Endothelial cell of umbilical vein (primary cell): Measurements from ENCODE around the gene OSBPL9. TPM values are rescaled to one million over a fixed set of nuclear protein-coding genes. Genes with fewer than 3 reads are reported as not detected.

Experiments used
- BruUV-seq: library from RNA; stranded (reverse); fragments of 400-500 nt; replicated peaks from 2 replicates; lab custom pipeline; 2021; lab: Mats Ljungman, UMichigan
- CTCF ChIA-PET: fragments of 300-600, 350-600 bp; sonication (Branson Sonifier 250); formaldehyde crosslinking; loops from one replicate; lab custom pipeline; 2021; ENCODE audit warnings: antibody characterized with exemption, inconsistent platforms; lab: Charles Lee
- POLR2A ChIA-PET: fragments of 300-600, 350-600 bp; sonication (Branson Sonifier 250); formaldehyde crosslinking; loops from one replicate; lab custom pipeline; 2021; ENCODE audit warnings: antibody characterized with exemption, inconsistent platforms; lab: Charles Lee
- DNase-seq: peaks from one replicate; pipeline ENCODE4 v3.0.0-alpha.2; 2011; ENCODE audit warnings: low read depth, low spot score
- FAIRE-seq: peaks from 2 replicates; lab custom pipeline; 2011; peaks lifted over from hg19 to GRCh38; lab: Jason Lieb, UNC
- H2AFZ ChIP-seq: 2 replicates; pipeline ENCODE4 v1.6.0; 2012; ENCODE audit warnings: low read depth, low read length, control low read depth, inconsistent platforms
- H3K27ac ChIP-seq: 2 replicates; pipeline ENCODE4 v1.5.1; 2011; ENCODE audit warnings: low read depth, mild to moderate bottlenecking, control low read depth, low read length, moderate library complexity; ENCODE audit not compliant: insufficient read depth
- H3K27me3 ChIP-seq, 2 experiments: 2 replicates each; pipeline versions ENCODE4 v1.6.0 to v1.6.1; 2011; ENCODE audit warnings: low read length in 2 of 2, mixed read lengths in 1 of 2; ENCODE audit not compliant: control insufficient read depth in 2 of 2, insufficient read depth in 2 of 2
- H3K36me3 ChIP-seq, 2 experiments: 2 replicates in 1 of 2; 3 replicates in 1 of 2; pipeline ENCODE4 v1.5.1; 2011; ENCODE audit warnings: low read length in 2 of 2, mild to moderate bottlenecking in 1 of 2, moderate library complexity in 1 of 2; ENCODE audit not compliant: control insufficient read depth in 2 of 2, insufficient read depth in 2 of 2; ENCODE audit errors: extremely low read depth in 1 of 2
- H3K4me1 ChIP-seq: 3 replicates; pipeline ENCODE4 v1.5.1; 2011; ENCODE audit warnings: mild to moderate bottlenecking, low read length; ENCODE audit not compliant: control insufficient read depth, insufficient read depth; ENCODE audit errors: extremely low read depth
- H3K4me2 ChIP-seq: 2 replicates; pipeline ENCODE4 v1.6.1; 2011; ENCODE audit warnings: low read length, control low read depth, mixed read lengths; ENCODE audit not compliant: insufficient read depth
- H3K4me3 ChIP-seq, 3 experiments: fragments of 200-600 bp in 1 of 3; sonication (generic), shearing (Covaris generic) in 1 of 3; replicated peaks in 1 of 3; 2 replicates each; pipeline ENCODE4 v1.5.1; 2011 to 2016; ENCODE audit warnings: control low read depth in 3 of 3, low read length in 3 of 3, mild to moderate bottlenecking in 2 of 3, inconsistent platforms in 1 of 3, low read depth in 1 of 3, moderate library complexity in 1 of 3; ENCODE audit not compliant: insufficient read depth in 1 of 3
- H3K79me2 ChIP-seq: 2 replicates; pipeline ENCODE4 v1.6.0; 2012; ENCODE audit warnings: low read length, inconsistent platforms; ENCODE audit not compliant: control insufficient read depth, insufficient read depth
- H3K9ac ChIP-seq: replicated peaks from 2 replicates; pipeline ENCODE3; 2011; ENCODE audit warnings: low read length, control low read depth; ENCODE audit not compliant: insufficient read depth; ENCODE audit errors: extremely low read depth
- H3K9me1 ChIP-seq: replicated peaks from 3 replicates; pipeline ENCODE4 v1.6.0; 2011; ENCODE audit warnings: mild to moderate bottlenecking, low read length; ENCODE audit not compliant: control insufficient read depth, insufficient read depth; ENCODE audit errors: extremely low read depth
- H3K9me3 ChIP-seq: replicated peaks from 2 replicates; pipeline ENCODE4 v1.5.1; 2012; ENCODE audit warnings: low read length, inconsistent platforms; ENCODE audit not compliant: control insufficient read depth, insufficient read depth
- H4K20me1 ChIP-seq: replicated peaks from 2 replicates; pipeline ENCODE3; 2011; ENCODE audit warnings: mild to moderate bottlenecking, low read length; ENCODE audit not compliant: control insufficient read depth, insufficient read depth; ENCODE audit errors: extremely low read depth
- CTCF ChIP-seq, 2 donors: IDR thresholded peaks; 1 replicate in 1 of 2; 2 replicates in 1 of 2; pipeline ENCODE4 v1.5.1; 2011; ENCODE audit warnings: low read length in 2 of 2, mild to moderate bottlenecking in 2 of 2, moderate library complexity in 2 of 2, control low read depth in 1 of 2, inconsistent platforms in 1 of 2, low read depth in 1 of 2; ENCODE audit not compliant: insufficient read depth in 1 of 2; ENCODE audit errors: extremely low read depth in 1 of 2
- EZH2 ChIP-seq: IDR thresholded peaks from 2 replicates; pipeline ENCODE4 v1.6.1; 2012; ENCODE audit warnings: borderline replicate concordance, low read depth, mild to moderate bottlenecking, moderate library complexity, low read length, inconsistent platforms; ENCODE audit not compliant: severe bottlenecking
- FOS ChIP-seq: IDR thresholded peaks from 2 replicates; pipeline ENCODE4 v1.6.1; 2011; ENCODE audit warnings: mild to moderate bottlenecking, low read length, moderate library complexity, borderline replicate concordance; ENCODE audit not compliant: insufficient read depth
- GATA2 ChIP-seq: IDR thresholded peaks from 2 replicates; pipeline ENCODE4 v1.7.0; 2011; ENCODE audit warnings: low read depth, mild to moderate bottlenecking, moderate library complexity, mixed read lengths, low read length; ENCODE audit not compliant: insufficient read length, insufficient read depth
- JUN ChIP-seq: IDR thresholded peaks from 2 replicates; pipeline ENCODE4 v1.6.1; 2011; ENCODE audit warnings: borderline replicate concordance, low read depth; ENCODE audit not compliant: insufficient read length, insufficient read depth
- MAX ChIP-seq: IDR thresholded peaks from 2 replicates; pipeline ENCODE4 v1.6.1; 2011; ENCODE audit not compliant: insufficient read depth, insufficient read length
- MYC ChIP-seq: IDR thresholded peaks from one replicate; pipeline ENCODE4 v1.6.1; 2011; ENCODE audit warnings: mild to moderate bottlenecking, low read depth, low read length
- POLR2A ChIP-seq: IDR thresholded peaks from 2 replicates; pipeline ENCODE4 v1.6.1; 2012; ENCODE audit warnings: low read depth, mild to moderate bottlenecking, control low read depth, low read length
- POLR2AphosphoS5 ChIP-seq: IDR thresholded peaks from 2 replicates; pipeline ENCODE4 v1.6.1; 2012; ENCODE audit warnings: low read depth, mild to moderate bottlenecking, control low read depth, low read length, moderate library complexity; ENCODE audit not compliant: insufficient read depth
- dilution Hi-C: fragments of 300-500 bp; cut with MboI; formaldehyde crosslinking; loops from one replicate; pipeline ENCODE4 v1.15.0; 2019; ENCODE audit warnings: low sequenced_read_pairs; ENCODE audit not compliant: extremely low pct_ligation_motif_present
- intact Hi-C: fragments of 100-400 bp; cut with micrococcal nuclease; formaldehyde crosslinking; loops from one replicate; pipeline ENCODE4 v1.10.0; 2022
- polyA plus RNA-seq, 4 experiments: library from polyadenylated mRNA; depleted of rRNA in 3 of 4; stranded (reverse) in 3 of 4; unstranded in 1 of 4; fragments of >200 nt; gene quantifications; 2 replicates each; pipeline versions ENCODE4 v1.2.1 to v1.2.3, GENCODE V29; 2011 to 2012; ENCODE audit warnings: missing spikeins in 1 of 4
- total RNA-seq: library from RNA; stranded (reverse); gene quantifications from 2 replicates; pipeline ENCODE4 v1.2.3, GENCODE V29; 2021

Gene OSBPL9
- total and polyA plus RNA-seq, 2 donors (not counting 3 experiments of a cell fraction or from before 2014, with no cell fraction given): 46.2 to 80.3 TPM

DNA sequence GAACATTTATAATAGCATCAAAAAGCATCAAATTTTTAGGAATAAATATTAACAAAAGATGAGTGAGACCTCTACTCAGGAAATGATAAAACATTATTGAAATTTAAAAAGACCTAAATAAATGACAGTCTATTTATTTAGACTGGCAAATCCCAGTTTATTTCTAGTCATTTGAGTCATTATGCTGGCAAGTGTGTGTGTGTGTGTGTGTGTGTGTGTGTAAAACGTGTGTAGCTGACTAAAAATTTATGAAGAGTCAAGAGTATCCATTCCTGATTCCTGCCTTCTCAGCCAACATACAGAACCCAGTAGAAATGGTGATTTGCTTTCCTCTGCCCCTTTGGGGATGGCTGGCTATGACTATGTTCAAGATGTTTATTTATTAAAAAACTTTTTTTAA is 46.2 kb downstream of the OSBPL9 start:
- H3K36me3 ChIP-seq: no peaks in the 10 kb centered on the region

More for the DNA sequence above, 46.2 kb downstream of the OSBPL9 start:
- FAIRE-seq: no peak
- no peak for DNase-seq
- Histone ChIP-seq H3K27ac (no peak overlapping the region), H3K9me3 (no peaks in the 10 kb centered on the region), H3K4me1 (peaks cover 38% of the 10 kb centered on the region), H2AFZ (no peak overlapping the region), H3K9ac (no peak overlapping the region), H3K27me3 (no peaks in the 10 kb centered on the region), H3K4me2 (no peak overlapping the region), H4K20me1 (no peaks in the 10 kb centered on the region), H3K79me2 (no peaks in the 10 kb centered on the region), H3K4me3 (no peak overlapping the region), H3K9me1 (no peaks in the 10 kb centered on the region)
- dilution Hi-C loops (no loop called here), intact Hi-C loops (no loop called here)
- ChIA-PET CTCF (no interaction called here), POLR2A (no interaction called here)
- BruUV-seq: no TSS peak
- TF ChIP-seq JUN (no peak), GATA2 (no peak), EZH2 (no peak), MAX (no peak), MYC (no peak), POLR2A (no peak), FOS (no peak), CTCF (IDR thresholded peaks at IDR 0.05; ENCODE audit: extremely low read depth in 1 of 2, insufficient read depth in 1 of 2, low read depth in 1 of 2, low read length in 2 of 2) (no peak), POLR2AphosphoS5 (no peak)
